Ovary (tissue), 3 donors: Measurements from ENCODE around the gene DEDD.

Source experiments
- EP300 ChIP-seq: sonication (generic); formaldehyde crosslinking; IDR thresholded peaks from one replicate; pipeline ENCODE4 v1.6.1; 2017; ENCODE audit warnings: antibody characterized with exemption
- POLR2A ChIP-seq: fragments of 450-650 bp; IDR thresholded peaks from one replicate; pipeline ENCODE4 v1.6.1; 2017; ENCODE audit warnings: antibody characterized with exemption, mild to moderate bottlenecking, moderate library complexity
- TF ChIP-seq, protein P1 (sequence below), 3 donors: fragments of 450-650 bp in 2 of 3; fragments of 200-600 bp in 1 of 3; IDR thresholded peaks; one replicate each; pipeline versions ENCODE4 v1.5.1 to v1.8.0; 2016 to 2022; ENCODE audit warnings: antibody characterized with exemption in 3 of 3, mild to moderate bottlenecking in 1 of 3
- donor health status: DM: no; HTN: no; CAD: no.

DNA sequence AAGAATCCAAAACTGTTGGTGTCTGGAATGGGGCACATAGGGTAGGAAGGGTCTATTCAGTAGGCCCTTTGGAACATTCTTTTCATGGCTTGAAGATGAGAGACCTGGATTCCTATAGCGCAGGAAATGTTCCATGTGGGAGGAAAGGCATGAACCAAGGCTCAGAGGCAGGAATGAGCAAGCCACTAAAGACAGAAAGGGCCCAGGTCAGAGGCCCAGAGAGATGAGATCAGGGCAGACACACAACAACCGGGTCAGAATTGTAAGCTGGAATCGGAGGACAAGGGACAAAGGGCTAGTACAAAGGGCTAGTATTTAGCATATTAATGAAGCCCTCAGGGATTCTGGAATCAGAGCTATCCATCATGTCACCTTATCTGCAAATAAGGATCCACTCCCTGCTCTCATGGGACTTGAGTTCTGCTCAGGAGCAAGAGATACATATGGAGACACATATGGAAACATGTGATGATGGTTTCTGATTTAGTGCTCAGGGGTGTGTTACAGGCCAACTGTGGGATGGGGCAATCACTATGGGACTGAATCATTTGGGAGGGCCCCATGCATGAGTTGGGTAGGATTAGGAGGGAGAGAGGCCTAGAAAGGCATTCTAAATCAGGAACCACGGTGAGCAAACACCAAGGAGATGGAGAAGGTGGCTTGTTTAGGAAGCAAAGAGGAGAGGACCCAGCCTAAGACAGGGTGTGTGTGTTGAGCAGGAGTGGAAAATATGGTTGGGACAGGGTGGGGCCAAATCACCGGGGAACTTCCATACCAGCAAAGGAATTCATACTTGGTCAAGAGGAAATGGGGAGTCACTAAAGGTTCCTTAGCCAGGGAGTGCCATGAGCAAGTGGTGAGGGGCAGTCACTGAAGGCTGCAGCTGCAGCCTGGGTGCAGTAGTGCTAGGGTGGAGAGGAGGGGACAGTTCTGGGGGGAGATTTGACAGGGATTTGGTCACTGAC lies 51.7 kb downstream of the DEDD start:
- TF ChIP-seq EP300 (no peak), POLR2A (no peak)
- TF ChIP-seq, protein P1, sequence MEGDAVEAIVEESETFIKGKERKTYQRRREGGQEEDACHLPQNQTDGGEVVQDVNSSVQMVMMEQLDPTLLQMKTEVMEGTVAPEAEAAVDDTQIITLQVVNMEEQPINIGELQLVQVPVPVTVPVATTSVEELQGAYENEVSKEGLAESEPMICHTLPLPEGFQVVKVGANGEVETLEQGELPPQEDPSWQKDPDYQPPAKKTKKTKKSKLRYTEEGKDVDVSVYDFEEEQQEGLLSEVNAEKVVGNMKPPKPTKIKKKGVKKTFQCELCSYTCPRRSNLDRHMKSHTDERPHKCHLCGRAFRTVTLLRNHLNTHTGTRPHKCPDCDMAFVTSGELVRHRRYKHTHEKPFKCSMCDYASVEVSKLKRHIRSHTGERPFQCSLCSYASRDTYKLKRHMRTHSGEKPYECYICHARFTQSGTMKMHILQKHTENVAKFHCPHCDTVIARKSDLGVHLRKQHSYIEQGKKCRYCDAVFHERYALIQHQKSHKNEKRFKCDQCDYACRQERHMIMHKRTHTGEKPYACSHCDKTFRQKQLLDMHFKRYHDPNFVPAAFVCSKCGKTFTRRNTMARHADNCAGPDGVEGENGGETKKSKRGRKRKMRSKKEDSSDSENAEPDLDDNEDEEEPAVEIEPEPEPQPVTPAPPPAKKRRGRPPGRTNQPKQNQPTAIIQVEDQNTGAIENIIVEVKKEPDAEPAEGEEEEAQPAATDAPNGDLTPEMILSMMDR (IDR thresholded peaks at IDR 0.05), result no peak
